CD4-positive, alpha-beta T cell treated with Interferon alpha-2 for 1 hour (primary cell): ENCODE results near the gene TRIP13.

ENCODE experiments used
- DNase-seq, 2 donors: peaks; one replicate each; pipeline ENCODE4 v3.0.0-alpha.2; 2020 to 2022

Gene TRIP13

DNA sequence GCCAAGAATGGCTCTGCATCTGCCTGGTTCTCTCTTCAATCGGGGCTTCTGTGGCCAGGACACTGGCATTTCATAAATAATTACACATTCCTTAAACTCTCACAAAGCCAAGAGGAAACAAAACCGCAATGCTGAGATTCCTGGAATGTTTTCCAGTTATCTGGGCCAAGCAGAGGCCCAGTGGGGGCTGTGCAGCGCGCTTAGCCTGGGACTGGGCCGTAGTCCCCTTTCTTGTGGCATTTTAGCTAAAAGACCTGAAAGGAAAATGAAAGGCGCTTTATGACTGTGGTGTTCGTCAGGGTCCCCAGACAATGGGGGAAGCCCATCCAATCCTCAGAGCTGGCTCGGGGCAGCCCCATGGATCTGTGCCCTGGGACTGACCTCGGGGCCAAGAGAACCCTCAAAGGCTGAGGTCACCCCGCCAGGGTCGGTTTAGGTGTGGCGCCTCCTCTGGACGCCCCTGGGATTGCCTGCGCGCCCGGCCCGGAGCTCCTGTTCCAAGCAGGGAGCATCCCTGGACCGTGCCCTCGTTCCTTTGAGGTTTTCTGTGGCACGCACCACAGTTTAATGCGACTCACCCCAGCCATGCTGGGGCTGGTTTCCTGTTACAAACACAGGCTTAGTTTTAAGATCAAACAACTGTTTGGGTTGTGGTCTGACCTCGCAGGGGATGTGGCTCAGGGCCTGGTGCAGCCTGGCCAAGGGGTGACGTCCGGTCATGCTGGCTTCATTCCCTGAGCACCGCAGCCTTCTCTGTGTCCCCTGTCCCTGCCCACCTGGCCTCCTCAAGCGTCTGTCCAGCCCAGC is 64.5 kb downstream of the TRIP13 start:
- DNase-seq, result peak in 1 of 2 donors; percentile 3

DNA sequence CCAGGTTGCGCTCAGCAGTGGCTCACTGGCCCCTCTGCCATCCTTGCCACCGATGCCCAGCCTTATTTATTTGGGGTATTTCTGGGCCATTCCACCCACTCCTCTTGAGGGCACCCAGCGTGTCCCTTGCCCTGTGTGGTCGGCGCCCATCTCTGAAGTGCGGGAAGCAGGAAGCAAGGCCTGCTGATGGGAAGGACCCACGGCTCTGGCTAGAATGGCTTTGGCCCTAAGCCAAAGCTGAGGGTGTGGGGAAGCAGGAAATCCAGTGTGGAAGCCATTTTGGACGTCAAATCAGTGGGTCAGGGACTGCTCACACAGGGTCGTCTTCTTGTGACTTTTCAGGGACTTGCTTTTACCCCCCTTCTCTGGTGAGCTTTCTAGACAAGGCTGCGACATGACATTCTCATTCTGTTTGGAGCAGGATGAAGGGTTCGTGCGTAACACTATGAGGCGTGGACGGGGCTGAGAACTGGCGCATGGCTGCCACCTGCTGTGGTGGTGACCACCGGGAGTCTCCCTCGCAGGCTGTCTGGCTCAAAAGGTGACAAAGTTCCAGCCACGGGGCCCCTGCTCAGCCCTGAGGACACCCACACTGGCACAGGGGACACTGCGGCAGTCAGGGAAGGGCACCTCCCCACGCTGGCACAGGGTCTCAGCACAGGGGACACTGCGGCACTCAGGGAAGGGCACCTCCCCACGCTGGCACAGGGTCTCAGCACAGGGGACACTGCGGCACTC is 65.2 kb downstream of the TRIP13 start:
- no peak for DNase-seq

DNA sequence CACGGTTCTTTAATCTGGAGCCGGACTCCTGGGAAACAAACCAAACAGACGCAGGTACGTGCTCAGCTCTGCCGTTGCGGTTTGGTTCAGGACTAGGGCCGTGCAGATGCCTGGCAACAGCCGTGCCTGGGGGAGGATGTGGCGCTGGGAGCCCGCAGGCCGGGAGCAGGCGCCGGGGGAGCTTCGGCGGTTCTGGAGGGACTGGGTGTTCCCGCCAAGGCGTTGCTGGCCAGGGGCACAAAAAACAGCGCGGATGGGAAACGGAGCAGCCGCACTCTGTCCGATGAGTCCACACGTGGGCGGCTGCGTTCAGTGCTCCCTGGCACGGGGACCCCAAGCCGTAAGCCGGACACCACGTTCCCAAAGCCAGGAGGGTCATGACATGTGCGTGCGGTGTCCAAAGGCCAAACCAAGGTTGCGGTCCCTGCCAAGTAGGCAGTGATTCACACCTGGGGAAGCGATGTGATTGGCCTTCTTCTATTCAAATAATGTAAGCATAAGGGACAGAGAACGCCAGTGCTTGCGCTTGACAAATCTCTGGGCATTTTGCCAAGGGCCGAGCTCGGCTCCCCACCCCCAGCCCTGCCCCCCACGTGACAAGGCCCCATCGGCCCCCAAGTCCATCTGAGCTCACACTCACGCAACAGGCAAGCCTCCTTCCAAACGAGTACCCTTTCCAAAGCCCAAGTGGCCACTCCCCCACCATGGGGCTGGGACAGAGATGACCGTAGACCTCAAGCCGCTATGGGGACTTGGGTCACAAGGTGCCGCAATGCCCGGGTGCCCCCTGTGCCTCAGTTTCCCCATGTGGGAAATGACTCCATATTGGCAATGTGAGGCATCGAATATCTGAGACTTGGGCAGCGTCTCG is 66.3 kb downstream of the TRIP13 start:
- no peak for DNase-seq

DNA sequence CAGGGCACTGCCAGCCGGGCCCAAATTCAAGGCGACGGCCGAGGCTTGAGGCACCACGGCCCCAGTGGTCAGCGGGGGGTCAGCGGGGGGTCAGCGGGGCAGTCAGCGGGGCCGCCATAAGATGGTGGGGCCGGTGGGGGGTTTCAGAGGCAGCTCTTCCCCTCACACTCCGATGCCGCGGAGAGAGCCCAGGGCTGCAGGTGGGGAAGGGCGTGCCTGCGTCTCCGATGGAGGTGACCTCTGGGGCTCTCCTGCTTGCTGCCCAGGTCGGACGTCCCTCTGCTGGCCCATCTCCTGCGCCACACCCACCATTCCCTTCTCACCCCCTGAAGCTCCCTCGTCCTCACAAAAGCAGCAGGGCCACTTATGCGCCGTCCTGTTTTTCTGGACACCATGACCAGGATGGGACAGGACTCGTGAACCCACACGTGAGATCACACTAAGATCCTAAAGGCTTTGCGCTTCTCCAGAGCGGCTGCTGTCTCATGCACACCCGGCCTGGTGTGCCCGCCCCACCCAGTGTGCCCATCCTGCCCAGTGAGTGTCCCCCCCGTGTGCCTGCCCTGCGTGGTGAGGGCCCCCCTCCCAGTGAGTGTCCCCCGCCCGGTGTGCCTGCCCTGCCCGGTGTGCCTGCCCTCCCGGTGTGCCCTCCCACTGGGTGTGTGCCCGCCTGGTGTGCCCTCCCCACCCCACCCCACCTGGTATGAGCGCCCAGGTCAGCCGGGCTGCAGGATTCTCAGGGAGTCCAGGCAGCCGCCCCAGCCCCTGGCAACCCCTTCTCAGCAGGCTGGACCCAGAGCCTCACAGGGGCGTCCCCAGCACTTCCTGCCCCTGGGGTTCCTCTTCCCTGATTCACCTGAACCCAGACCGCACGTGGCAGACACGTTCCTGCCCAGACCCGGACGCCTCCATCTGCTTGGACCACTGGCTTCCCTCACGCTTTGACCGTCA is 67.2 kb downstream of the TRIP13 start:
- no peak for DNase-seq

DNA sequence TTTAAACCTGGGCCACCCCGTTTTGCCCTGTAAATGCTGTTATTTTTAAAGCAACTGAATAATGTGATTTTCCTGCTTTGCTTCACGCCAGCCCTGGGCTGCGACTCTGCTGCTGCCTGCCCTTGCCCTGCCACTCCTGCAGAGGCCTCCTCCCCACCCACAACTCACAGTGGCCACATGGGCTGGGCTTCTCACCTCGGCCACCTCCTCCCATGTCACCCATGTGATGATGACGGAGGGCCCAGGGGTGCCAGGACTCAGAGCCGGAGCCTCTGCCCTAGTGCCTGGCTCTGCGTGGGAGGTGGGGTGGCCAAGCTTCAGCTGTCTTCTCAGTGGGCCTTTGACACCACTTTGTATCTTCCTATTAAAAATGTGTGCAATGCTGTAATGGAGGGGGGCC is 67.9 kb downstream of the TRIP13 start:
- DNase-seq, result no peak

DNA sequence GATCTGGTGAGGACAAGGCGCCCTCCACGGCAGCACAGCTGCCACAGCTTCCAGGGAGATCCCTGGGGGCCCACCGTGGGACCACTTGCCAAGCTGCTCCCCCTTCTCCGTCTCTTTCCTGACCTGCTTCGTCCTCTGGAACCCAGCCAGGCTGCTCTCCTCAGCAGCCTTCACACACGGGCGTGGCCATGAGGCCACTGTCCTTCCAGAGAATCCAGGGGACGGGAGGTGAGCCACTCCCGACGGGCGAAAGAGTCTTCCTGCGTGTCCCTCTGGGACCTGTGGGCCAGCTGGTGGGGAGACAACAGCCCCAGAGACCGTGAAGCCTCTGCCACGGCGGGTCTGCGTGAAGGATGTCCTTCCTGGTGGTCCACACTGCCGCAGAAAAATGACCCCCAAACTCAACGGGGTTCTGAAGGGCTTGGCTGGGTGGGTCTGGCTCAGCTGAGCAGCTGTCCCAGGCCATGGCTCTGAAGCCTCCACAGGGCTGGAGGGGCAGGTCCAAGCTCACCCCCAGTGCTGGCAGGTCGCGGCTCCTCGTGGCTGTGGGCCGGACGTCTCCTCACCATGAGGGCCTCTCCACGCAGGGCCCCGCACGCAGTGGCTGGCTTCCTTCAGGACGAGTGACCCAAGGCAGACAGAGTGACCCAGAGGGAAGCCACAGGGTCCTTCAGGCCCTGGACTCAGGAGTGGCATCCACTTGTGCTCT is 68.5 kb downstream of the TRIP13 start:
- DNase-seq, result no peak

DNA sequence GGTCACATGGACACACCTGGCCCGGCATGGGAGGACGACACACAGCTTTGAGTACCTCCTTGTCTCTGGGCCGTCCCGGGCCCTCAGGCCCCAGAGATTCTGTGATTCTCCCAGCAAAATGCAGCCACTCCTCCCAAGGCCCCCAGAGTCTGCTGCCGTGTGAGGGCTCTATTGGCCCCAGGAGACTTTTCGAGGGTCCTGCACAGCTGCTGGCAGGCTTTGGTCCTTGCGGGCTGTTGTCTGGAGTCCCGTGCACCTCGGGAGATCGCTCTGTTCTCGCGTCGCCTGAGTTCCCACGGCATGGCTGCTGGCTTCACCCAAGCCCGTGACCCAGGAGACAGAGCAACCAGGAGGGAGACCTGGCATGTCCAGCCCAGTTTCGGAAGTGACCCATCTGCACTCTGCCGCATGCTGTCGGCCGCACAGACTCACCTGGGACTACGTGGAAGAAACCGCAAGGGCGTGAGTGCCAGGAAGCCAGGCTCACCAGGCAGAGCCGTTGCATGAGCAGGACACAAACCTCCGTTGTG is 69.1 kb downstream of the TRIP13 start:
- DNase-seq, result no peak

DNA sequence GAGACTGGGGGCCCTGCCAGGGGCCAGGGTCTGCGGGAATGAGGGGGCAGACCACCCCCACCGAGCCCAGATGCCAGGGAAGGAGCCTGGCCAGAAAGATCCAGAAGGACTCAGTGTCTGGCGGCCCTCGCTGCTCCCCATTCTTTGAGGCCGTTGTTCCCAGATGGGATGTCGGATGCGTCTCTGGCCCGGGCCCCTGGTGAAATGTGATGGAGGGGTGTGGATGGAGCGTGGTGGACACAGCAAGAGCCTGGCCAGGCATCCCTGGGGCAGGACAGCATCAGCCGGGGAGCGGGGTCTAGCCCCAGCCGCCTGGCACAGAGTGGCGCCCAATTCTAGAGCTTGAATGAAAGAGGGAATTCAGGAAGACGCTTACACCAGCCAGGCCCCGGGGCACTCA is 69.7 kb downstream of the TRIP13 start:
- DNase-seq, result no peak

DNA sequence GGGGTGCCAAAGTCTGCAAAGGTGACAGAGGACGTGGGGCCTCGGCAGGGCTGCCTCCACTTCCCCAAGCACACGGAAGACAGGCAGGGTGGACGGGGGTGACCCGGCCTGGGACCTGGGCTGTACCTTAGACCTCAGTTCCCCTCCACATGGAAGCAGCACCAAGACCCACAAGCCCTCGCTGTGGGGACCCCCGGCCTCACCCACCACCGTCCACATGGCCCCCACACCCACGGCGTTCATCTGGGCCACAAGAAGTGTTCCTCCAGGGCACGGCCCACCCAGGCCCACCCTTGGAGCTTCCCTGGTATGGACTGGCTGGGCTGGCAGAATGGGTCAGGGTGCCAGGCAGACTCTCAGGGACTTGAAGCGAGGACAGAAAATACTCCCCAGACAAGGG is 70.1 kb downstream of the TRIP13 start:
- no peak for DNase-seq

DNA sequence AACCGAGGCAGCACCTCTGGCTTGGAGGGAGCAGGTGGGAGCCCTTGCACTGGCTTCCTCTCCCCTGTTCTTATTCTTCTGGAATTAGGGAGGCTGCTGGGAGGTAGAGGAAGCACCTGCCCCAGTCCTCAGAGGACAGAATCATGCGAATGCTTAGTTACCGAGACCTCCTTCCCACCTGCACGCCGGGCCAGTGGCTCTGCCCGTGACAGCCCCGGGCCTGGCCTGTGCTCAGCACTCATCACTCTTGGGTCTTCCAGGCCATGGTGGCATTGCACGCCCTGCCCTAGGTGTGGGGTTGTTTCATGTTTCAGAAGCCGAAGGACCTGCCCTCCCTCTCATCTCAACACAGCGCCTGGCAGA is 70.6 kb downstream of the TRIP13 start:
- no peak for DNase-seq

DNA sequence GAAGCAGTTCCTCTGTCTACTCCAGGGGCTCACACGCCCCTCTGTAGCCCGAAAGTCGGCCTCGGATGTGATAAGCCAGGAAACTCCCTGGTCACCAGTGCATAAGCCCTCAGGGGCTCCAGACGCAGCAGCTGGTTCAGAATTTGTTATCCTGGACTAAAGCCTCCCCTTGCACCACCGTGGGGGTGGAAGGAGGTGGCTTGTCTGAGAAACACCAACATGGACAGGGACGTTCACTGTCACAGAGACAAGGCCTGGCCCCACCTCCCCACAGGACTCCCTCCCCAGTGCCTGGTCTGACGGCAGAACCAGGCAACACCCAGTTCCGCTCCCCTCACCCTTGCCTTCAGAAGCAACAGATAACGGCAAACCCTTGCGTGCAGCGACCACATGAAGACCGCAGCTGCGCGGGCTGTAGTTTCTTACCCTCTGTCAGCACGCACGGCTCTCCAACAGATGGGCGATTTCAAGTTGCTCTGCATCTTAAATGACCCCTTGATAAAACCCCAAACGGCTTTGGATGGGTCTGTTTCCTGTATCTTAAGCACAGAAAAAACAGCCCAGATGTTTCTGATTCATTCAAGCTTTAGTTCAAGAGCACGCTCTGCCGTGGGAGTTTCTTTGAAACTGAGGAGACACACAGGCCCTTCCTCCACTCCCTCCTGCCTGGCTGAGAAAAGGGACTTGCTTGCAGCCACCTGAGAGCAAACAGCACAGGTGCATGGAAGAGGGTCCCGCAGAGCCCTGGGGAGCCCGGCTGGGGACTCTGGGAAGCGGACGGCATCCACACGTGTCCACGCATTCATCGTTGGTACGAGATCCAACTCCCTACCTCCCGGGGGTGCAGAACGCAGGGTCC is 71.2 kb downstream of the TRIP13 start:
- DNase-seq, result peak in 1 of 2 donors; percentile 29

DNA sequence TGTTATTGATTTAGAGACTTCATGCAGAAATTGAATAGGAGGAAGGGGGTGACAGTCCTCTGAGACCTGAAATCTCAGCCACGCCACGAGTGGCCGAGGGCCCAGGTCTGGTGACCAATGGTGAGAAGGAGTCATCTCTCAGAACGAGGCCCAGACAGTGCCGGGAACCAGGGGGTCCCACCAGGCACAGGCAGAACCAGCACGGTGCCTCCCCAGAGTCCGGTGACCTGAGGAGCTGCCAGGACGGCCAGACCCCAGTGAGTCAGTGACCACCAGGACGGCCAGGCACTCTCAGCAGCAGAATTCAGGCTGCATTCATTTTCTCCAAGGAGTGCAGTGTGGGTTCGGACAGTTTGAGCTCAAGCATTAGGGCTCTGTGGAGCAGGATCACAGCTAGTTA is 72.1 kb downstream of the TRIP13 start:
- DNase-seq, result no peak

DNA sequence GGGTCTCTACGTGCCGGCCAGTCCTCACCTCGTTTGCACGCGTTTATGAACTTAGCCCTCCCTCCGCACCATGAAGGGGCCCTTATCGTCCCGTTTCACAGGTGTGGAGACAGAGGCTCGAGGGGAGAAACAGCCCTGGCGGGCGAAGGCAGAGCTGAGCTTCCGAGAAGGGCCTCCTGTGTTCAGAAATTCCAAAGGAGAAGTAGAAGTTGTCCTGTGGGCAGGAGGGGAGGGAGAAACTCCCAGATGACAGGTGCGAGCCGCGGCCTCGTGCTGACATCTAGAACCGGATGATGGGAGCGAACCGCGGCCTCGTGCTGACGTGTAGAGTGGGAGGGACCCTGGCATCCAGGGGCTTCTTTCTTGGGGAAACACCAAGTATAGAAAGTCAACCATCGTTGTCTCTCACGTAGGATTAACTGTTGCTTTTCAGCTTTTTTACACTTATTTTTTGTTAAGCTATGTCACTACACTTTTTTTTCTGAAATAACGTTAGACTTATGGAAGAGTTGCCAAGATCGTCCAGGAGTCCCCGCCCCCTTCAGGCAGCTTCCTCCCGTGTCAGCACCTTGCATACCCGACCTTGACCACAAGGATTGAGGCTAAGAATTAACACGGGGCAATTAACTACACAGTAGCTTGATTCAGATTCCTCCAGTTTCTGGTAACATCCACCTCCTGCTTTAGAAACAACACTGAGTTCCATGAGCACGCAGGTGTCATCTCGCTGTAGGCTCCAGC is 73.1 kb downstream of the TRIP13 start:
- DNase-seq, result no peak

DNA sequence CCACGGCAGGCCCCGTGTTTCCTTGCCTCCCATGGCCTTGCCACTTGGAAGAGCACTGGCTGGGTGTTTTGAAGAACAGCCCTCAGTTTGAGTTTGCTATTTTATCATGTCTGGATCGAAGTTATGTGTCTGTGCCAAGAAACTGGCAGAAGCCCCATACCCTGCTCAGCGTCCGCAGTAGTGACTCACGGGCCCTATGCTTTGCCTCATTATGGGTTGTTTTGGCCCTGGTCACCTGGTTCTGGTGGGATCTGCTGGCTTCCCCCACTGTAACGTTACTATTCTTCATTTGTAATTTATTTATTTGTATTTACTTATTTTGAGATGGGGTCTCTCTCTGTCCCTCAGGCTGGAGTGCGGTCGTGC is 73.6 kb downstream of the TRIP13 start:
- DNase-seq, result no peak

DNA sequence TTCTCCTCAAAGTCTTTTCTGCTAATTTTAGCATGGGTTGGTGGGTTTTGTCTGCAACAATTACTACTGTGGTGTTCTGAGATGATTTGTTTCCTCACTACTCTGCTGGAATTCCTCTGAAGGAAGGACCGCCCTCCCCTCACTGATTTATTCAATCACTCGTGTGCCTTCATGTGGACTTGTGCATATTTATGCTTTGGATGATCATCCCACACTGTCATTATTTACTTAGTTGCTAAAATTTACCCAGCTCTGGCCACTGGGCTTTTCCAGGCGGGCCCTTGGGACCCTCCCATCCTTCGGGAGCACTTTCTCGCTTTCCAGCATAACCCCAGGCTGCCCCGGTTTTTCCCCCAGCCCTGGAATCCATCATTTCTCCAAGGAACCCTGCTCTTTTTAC is 74.3 kb downstream of the TRIP13 start:
- no peak for DNase-seq
